GM12801 (cell line): ENCODE data around the gene ILRUN.

Experiments used
- CTCF ChIP-seq: IDR thresholded peaks from one replicate; pipeline ENCODE4 v1.5.1; 2011; ENCODE audit warnings: control low read depth; ENCODE audit not compliant: insufficient read length; ENCODE audit errors: extremely low read depth

Gene ILRUN

GRCh38 chr6:34664256-34664971 is 32.2 kb downstream of the ILRUN start:
- no peak for TF ChIP-seq CTCF

- no peak for TF ChIP-seq CTCF
Observed at GRCh38 chr6:34663831-34664255, 32.7 kb downstream of the ILRUN start.

- TF ChIP-seq CTCF, result no peak
Observed at GRCh38 chr6:34663371-34663770, 33.2 kb downstream of the ILRUN start.

GRCh38 chr6:34661357-34661756 is 35.2 kb downstream of the ILRUN start:
- TF ChIP-seq CTCF, result no peak

GRCh38 chr6:34658605-34659265 is 37.8 kb downstream of the ILRUN start:
- TF ChIP-seq CTCF, result no peak

GRCh38 chr6:34657307-34657978 is 39.1 kb downstream of the ILRUN start:
- TF ChIP-seq CTCF, result no peak

- TF ChIP-seq CTCF, result no peak
Observed at GRCh38 chr6:34657037-34657306, 39.6 kb downstream of the ILRUN start.
